ENCODE measurements around the gene ZMYND19.

Gene ZMYND19

DNA sequence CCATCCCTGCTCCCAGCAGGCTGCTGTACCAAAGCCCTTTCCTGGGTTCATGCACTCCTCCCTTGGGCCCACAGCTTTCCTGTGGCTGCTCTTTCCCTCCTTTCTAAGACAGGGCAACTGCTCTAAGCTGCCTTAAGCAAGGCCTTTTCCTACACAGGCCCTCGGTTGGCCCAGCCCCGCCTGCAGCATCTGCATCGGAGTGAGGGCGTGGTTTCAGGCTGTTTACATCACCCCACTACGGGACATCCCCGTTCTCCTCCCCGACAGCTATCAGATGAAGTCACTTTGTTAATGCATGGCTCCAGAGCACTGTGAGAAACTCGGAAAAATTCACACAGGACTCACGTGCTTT, 15.0 kb downstream of the ZMYND19 start:
- Histone ChIP-seq H3K9ac (ENCODE audit: low read length) (no peak overlapping the region), H3K4me3 (ENCODE audit: insufficient read depth, low read length, poor library complexity, severe bottlenecking) (no peak overlapping the region), H3K79me2 (ENCODE audit: insufficient read depth, low read length) (peaks cover 27% of the 10 kb centered on the region), H3K27ac (ENCODE audit: low read depth, low read length) (peak overlapping the region; percentile 64), H3K4me2 (ENCODE audit: low read depth, low read length, poor library complexity, severe bottlenecking) (peak overlapping the region; percentile 94), H3K36me3 (ENCODE audit: low read length) (peaks cover 7% of the 10 kb centered on the region; the same call in 1 of the 2 replicates), H4K20me1 (ENCODE audit: low read depth, low read length) (no peaks in the 10 kb centered on the region; the same call in 1 of the 2 replicates), H3K9me3 (ENCODE audit: insufficient read depth, low read length) (no peaks in the 10 kb centered on the region), H3F3A (ENCODE audit: insufficient read depth) (0 out of 2 replicates have a peak, but pooled peaks cover 8% of the 10 kb centered on the region), H3K27me3 (ENCODE audit: low read length) (no peaks in the 10 kb centered on the region), H3K9me2 (replicated peaks; ENCODE audit: insufficient read depth, low read length) (no peaks in the 10 kb centered on the region), H2AFZ (ENCODE audit: low read depth, low read length, severe bottlenecking) (no peak overlapping the region)
- TF ChIP-seq, protein P1, sequence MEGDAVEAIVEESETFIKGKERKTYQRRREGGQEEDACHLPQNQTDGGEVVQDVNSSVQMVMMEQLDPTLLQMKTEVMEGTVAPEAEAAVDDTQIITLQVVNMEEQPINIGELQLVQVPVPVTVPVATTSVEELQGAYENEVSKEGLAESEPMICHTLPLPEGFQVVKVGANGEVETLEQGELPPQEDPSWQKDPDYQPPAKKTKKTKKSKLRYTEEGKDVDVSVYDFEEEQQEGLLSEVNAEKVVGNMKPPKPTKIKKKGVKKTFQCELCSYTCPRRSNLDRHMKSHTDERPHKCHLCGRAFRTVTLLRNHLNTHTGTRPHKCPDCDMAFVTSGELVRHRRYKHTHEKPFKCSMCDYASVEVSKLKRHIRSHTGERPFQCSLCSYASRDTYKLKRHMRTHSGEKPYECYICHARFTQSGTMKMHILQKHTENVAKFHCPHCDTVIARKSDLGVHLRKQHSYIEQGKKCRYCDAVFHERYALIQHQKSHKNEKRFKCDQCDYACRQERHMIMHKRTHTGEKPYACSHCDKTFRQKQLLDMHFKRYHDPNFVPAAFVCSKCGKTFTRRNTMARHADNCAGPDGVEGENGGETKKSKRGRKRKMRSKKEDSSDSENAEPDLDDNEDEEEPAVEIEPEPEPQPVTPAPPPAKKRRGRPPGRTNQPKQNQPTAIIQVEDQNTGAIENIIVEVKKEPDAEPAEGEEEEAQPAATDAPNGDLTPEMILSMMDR (IDR thresholded peaks at IDR 0.05; ENCODE audit: insufficient read depth, low read length, poor library complexity, severe bottlenecking): no peak
- TF ChIP-seq EZH2phosphoT487 (conservative IDR thresholded peaks at IDR 0.05; ENCODE audit: low read length): no peak

DNA sequence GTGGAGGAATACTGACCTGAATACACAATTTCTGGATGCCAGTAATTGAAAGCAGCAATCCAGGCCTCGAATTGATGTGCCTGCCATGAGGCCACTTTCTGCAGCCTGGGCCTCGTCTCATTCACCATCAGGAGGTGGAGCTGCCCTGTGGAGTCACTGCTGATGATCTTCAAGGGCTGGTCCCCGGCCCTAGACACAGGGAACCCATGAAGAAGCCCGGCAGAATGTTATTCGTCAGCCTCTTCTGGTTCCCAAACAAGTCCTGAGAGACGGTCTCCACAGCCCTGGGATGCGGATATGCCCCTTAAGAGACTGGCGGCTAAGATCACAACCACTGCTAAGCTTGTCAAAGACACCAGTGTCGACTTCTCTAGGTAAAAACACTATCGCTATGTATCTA, 16.1 kb downstream of the ZMYND19 start:
- no peak overlapping the region for H3K4me2 ChIP-seq (ENCODE audit: low read depth, low read length, poor library complexity, severe bottlenecking)
- H3K36me3 ChIP-seq (ENCODE audit: low read length): peaks cover 7% of the 10 kb centered on the region; the same call in 1 of the 2 replicates
- H3K79me2 ChIP-seq (ENCODE audit: insufficient read depth, low read length): peaks cover 27% of the 10 kb centered on the region
- H4K20me1 ChIP-seq (ENCODE audit: low read depth, low read length): no peaks in the 10 kb centered on the region; the same call in 1 of the 2 replicates
- no peaks in the 10 kb centered on the region for H3K27me3 ChIP-seq (ENCODE audit: low read length)
- TF ChIP-seq EZH2phosphoT487 (conservative IDR thresholded peaks at IDR 0.05; ENCODE audit: low read length): no peak
- TF ChIP-seq, protein P1 (IDR thresholded peaks at IDR 0.05; ENCODE audit: insufficient read depth, low read length, poor library complexity, severe bottlenecking): no peak
- H3K9me3 ChIP-seq (ENCODE audit: insufficient read depth, low read length): no peaks in the 10 kb centered on the region
- H3F3A ChIP-seq (ENCODE audit: insufficient read depth): 0 out of 2 replicates have a peak, but pooled peaks cover 8% of the 10 kb centered on the region
- no peak overlapping the region for H3K9ac ChIP-seq (ENCODE audit: low read length)
- H3K9me2 ChIP-seq (replicated peaks; ENCODE audit: insufficient read depth, low read length): no peaks in the 10 kb centered on the region
- H3K4me3 ChIP-seq (ENCODE audit: insufficient read depth, low read length, poor library complexity, severe bottlenecking): no peak overlapping the region
- no peak overlapping the region for H2AFZ ChIP-seq (ENCODE audit: low read depth, low read length, severe bottlenecking)
- H3K27ac ChIP-seq (ENCODE audit: low read depth, low read length): no peak overlapping the region

DNA sequence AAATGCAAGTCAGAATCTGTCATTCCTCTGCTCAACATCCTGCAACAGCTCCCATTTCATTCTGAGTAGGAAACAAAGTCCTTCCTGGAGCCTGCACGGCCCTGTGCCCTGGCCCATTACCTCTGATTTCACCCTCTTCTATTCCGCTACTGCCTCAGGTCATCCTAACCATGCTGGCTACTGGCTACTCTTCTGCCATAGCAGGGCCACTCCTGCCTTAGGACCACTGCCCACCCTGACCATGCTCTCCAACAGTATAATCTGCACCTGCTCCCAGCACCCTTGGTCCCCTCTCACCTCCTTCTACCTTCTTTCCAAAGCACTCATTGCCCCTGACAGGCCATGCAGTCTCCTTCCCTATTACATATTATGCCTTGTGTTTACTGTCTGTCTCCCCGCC, 19.7 kb downstream of the ZMYND19 start:
- Histone ChIP-seq H3K36me3 (ENCODE audit: low read length) (peaks cover 7% of the 10 kb centered on the region; the same call in 1 of the 2 replicates), H4K20me1 (ENCODE audit: low read depth, low read length) (no peaks in the 10 kb centered on the region), H3K9me2 (replicated peaks; ENCODE audit: insufficient read depth, low read length) (no peaks in the 10 kb centered on the region), H3K27me3 (ENCODE audit: low read length) (no peaks in the 10 kb centered on the region), H3K9me3 (ENCODE audit: insufficient read depth, low read length) (no peaks in the 10 kb centered on the region), H2AFZ (ENCODE audit: low read depth, low read length, severe bottlenecking) (no peak overlapping the region), H3K27ac (ENCODE audit: low read depth, low read length) (no peak overlapping the region), H3K9ac (ENCODE audit: low read length) (no peak overlapping the region), H3K4me3 (ENCODE audit: insufficient read depth, low read length, poor library complexity, severe bottlenecking) (no peak overlapping the region), H3K79me2 (ENCODE audit: insufficient read depth, low read length) (0 out of 2 replicates have a peak, but pooled peaks cover 4% of the 10 kb centered on the region), H3K4me2 (ENCODE audit: low read depth, low read length, poor library complexity, severe bottlenecking) (no peak overlapping the region), H3F3A (ENCODE audit: insufficient read depth) (no peaks in the 10 kb centered on the region)
- TF ChIP-seq, protein P1 (IDR thresholded peaks at IDR 0.05; ENCODE audit: insufficient read depth, low read length, poor library complexity, severe bottlenecking): no peak
- TF ChIP-seq EZH2phosphoT487 (conservative IDR thresholded peaks at IDR 0.05; ENCODE audit: low read length): no peak
